ENCODE measurements around the gene ZFP30.

Gene ZFP30

DNA sequence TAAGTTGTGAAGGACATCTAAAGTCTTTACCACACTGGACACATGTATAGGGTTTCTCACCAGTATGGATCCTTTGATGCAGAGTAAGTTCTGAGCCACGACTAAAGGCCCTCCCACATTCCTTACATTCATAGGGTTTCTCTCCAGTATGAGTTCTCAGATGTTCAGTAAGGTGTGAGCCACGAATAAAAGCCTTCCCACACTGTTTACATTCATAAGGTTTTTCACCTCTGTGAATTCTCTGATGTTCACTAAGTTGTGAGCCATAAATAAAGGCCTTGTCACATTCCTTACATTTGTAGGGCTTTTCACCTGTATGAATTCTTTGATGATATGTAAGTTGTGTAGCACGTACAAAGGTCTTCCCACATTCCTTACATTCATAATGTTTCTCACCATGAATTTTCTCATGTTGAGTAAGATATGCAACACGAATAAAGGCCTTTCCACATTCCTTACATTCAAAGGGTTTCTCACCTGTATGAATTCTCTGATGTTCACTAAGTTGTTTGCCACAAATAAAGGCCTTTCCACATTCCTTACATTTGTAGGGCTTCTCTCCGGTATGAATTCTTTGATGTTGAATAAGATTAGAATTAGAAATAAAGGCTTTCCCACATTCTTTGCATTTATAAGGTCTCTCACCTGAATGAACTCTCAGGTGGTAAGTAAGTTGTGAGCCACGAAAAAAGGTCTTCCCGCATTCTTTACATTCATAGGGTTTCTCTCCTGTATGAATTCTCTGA is 90.5 kb downstream of the ZFP30 start:
- no peak for DNase-seq (ENCODE audit: low read depth in 2 of 2)
